OCI-LY1 (cell line): ENCODE data around the gene MAPK1IP1L.

Experiments used
- H2AFZ ChIP-seq: fragments of 200-600 bp; sonication (generic), shearing (Covaris generic); 2 replicates; pipeline ENCODE4 v1.6.0; 2014; ENCODE audit warnings: antibody characterized with exemption, mild to moderate bottlenecking, low read length
- H3F3A ChIP-seq: fragments of 200-600 bp; sonication (generic), shearing (Covaris generic); 2 replicates; pipeline ENCODE4 v1.6.0; 2014; ENCODE audit warnings: mild to moderate bottlenecking, antibody characterized with exemption, low read length, moderate library complexity; ENCODE audit not compliant: insufficient read depth
- H3K27ac ChIP-seq: fragments of 200-600 bp; sonication (generic); 2 replicates; pipeline ENCODE4 v1.5.1; 2014; ENCODE audit warnings: low read length, mixed run types, mild to moderate bottlenecking, low read depth; ENCODE audit not compliant: poor library complexity, severe bottlenecking
- H3K27me3 ChIP-seq: fragments of 200-600 bp; sonication (generic); 2 replicates; pipeline ENCODE4 v1.6.0; 2014; ENCODE audit warnings: antibody characterized with exemption, mild to moderate bottlenecking, low read length, moderate library complexity; ENCODE audit not compliant: insufficient read depth
- H3K36me3 ChIP-seq: fragments of 200-600 bp; sonication (generic); 2 replicates; pipeline ENCODE4 v1.6.1; 2014; ENCODE audit warnings: mild to moderate bottlenecking, antibody characterized with exemption, low read length, moderate library complexity, mixed read lengths; ENCODE audit not compliant: insufficient read depth
- H3K4me1 ChIP-seq: fragments of 200-600 bp; sonication (generic); 2 replicates; pipeline ENCODE4 v1.5.1; 2014; ENCODE audit warnings: mild to moderate bottlenecking, low read length, moderate library complexity; ENCODE audit not compliant: insufficient read depth, severe bottlenecking
- H3K4me2 ChIP-seq: fragments of 200-600 bp; sonication (generic), shearing (Covaris generic); 2 replicates; pipeline ENCODE4 v1.6.1; 2014; ENCODE audit warnings: low read length
- H3K4me3 ChIP-seq: fragments of 200-600 bp; sonication (generic); 2 replicates; pipeline ENCODE4 v1.5.1; 2014; ENCODE audit warnings: low read length, low read depth, mild to moderate bottlenecking, mixed read lengths; ENCODE audit not compliant: poor library complexity, severe bottlenecking
- H3K79me2 ChIP-seq: fragments of 200-600 bp; shearing (Covaris generic); 2 replicates; pipeline ENCODE4 v1.6.1; 2016; ENCODE audit warnings: mixed run types, low read length, mixed read lengths; ENCODE audit not compliant: insufficient read depth
- H3K9ac ChIP-seq: fragments of 200-600 bp; sonication (generic), shearing (Covaris generic); 2 replicates; pipeline ENCODE4 v1.6.1; 2014; ENCODE audit warnings: mild to moderate bottlenecking, low read length, mixed read lengths
- H3K9me2 ChIP-seq: fragments of 200-600 bp; sonication (generic), shearing (Covaris generic); 2 replicates; pipeline ENCODE4 v1.6.1; 2014; ENCODE audit warnings: low read depth, mild to moderate bottlenecking, low read length, mixed read lengths
- H3K9me3 ChIP-seq: fragments of 200-600 bp; shearing (Covaris generic); 2 replicates; pipeline ENCODE4 v1.6.1; 2014; ENCODE audit warnings: low read length, mixed read lengths
- H4K20me1 ChIP-seq: fragments of 200-600 bp; sonication (generic), shearing (Covaris generic); 2 replicates; pipeline ENCODE4 v1.6.0; 2016; ENCODE audit warnings: mild to moderate bottlenecking, low read length; ENCODE audit not compliant: insufficient read depth
- CTCF ChIP-seq: fragments of 200-600 bp; sonication (generic), shearing (Covaris generic); IDR thresholded peaks from 2 replicates; pipeline ENCODE4 v1.5.1; 2017; ENCODE audit warnings: mild to moderate bottlenecking, antibody characterized with exemption, low read length, moderate library complexity, mixed read lengths
- EZH2 ChIP-seq: fragments of 200-600 bp; sonication (generic), shearing (Covaris generic); IDR thresholded peaks from 2 replicates; pipeline ENCODE4 v1.8.0; 2017; ENCODE audit warnings: borderline replicate concordance, mixed run types, mild to moderate bottlenecking, antibody characterized with exemption, low read length, moderate library complexity, mixed read lengths

The MAPK1IP1L gene

GRCh38 chr14:55085060-55085660, 33.7 kb downstream of the MAPK1IP1L start:
- Histone ChIP-seq H3K9me2 (no peaks in the 10 kb centered on the region), H3K9me3 (no peaks in the 10 kb centered on the region), H3K36me3 (no peaks in the 10 kb centered on the region; the same call in 1 of the 2 replicates), H3K9ac (no peak overlapping the region), H4K20me1 (no peaks in the 10 kb centered on the region), H2AFZ (no peak overlapping the region), H3K4me1 (no peaks in the 10 kb centered on the region), H3K4me2 (no peak overlapping the region), H3K27ac (no peak overlapping the region), H3K4me3 (no peak overlapping the region), H3K79me2 (no peaks in the 10 kb centered on the region), H3K27me3 (no peaks in the 10 kb centered on the region), H3F3A (no peaks in the 10 kb centered on the region)
- TF ChIP-seq CTCF (no peak), EZH2 (no peak)

- Histone ChIP-seq H3K36me3 (no peaks in the 10 kb centered on the region; the same call in 1 of the 2 replicates), H2AFZ (no peak overlapping the region), H3K4me1 (peaks cover 2% of the 10 kb centered on the region), H3K9me2 (no peaks in the 10 kb centered on the region), H3K27ac (no peak overlapping the region), H3K27me3 (no peaks in the 10 kb centered on the region), H3F3A (no peaks in the 10 kb centered on the region), H3K4me3 (no peak overlapping the region), H4K20me1 (no peaks in the 10 kb centered on the region), H3K9me3 (no peaks in the 10 kb centered on the region), H3K4me2 (no peak overlapping the region), H3K9ac (no peak overlapping the region), H3K79me2 (no peaks in the 10 kb centered on the region)
- TF ChIP-seq CTCF (no peak), EZH2 (no peak)
Observed at GRCh38 chr14:55086938-55087337, 35.5 kb downstream of the MAPK1IP1L start.

- H4K20me1 ChIP-seq = no peaks in the 10 kb centered on the region
- TF ChIP-seq CTCF (no peak), EZH2 (no peak)
- H3K36me3 ChIP-seq = no peaks in the 10 kb centered on the region; the same call in 1 of the 2 replicates
- no peak overlapping the region for H3K27ac ChIP-seq
- H3K4me1 ChIP-seq = peaks cover 3% of the 10 kb centered on the region
- H3K4me2 ChIP-seq = no peak overlapping the region
- H3K9me3 ChIP-seq = no peaks in the 10 kb centered on the region
- no peak overlapping the region for H3K4me3 ChIP-seq
- no peak overlapping the region for H3K9ac ChIP-seq
- H3K9me2 ChIP-seq = no peaks in the 10 kb centered on the region
- no peaks in the 10 kb centered on the region for H3K79me2 ChIP-seq
- no peaks in the 10 kb centered on the region for H3K27me3 ChIP-seq
- no peak overlapping the region for H2AFZ ChIP-seq
- H3F3A ChIP-seq = no peaks in the 10 kb centered on the region
Observed at GRCh38 chr14:55088356-55088755, 36.9 kb downstream of the MAPK1IP1L start.
